Mucosa of descending colon (tissue), 3 donors: Measurements from ENCODE around the gene TMEM209. TPM values are rescaled to one million over a fixed set of nuclear protein-coding genes. Genes with fewer than 3 reads are reported as not detected.
"Not testable (repeated sequence)": the region's sequence is repeated elsewhere in the genome, so short reads cannot be mapped to it uniquely, and the experiment has no call there.

Source experiments
- ATAC-seq: fragments of 200-7000 bp; cut with Tn5 transposase; one replicate; pipeline ENCODE4 v1.9.1; 2020; ENCODE audit warnings: mild to moderate bottlenecking, moderate library complexity
- DNase-seq, 3 donors: peaks; one replicate each; pipeline ENCODE4 v3.0.0-alpha.2; 2020
- H3K36me3 ChIP-seq: fragments of 200-600 bp; one replicate; pipeline ENCODE4 v1.8.0; 2021; ENCODE audit warnings: low read depth, mild to moderate bottlenecking
- H3K4me1 ChIP-seq: fragments of 200-600 bp; one replicate; pipeline ENCODE4 v1.8.0; 2021; ENCODE audit warnings: low read depth, mild to moderate bottlenecking
- H3K4me3 ChIP-seq: fragments of 200-600 bp; one replicate; pipeline ENCODE4 v1.8.0; 2021; ENCODE audit warnings: mild to moderate bottlenecking
- H3K9me3 ChIP-seq: fragments of 200-600 bp; one replicate; pipeline ENCODE4 v1.8.0; 2021; ENCODE audit warnings: mild to moderate bottlenecking
- intact Hi-C, 2 donors: fragments of 100-400 bp; cut with DNase I in 1 of 2; cut with micrococcal nuclease in 1 of 2; formaldehyde crosslinking; loops; one replicate each; pipeline versions ENCODE4 v1.11.0 to v1.11.1; 2022; cut with DNase I, micrococcal nuclease
- long read RNA-seq, 2 donors: library from polyadenylated mRNA; unstranded; transcript quantifications; one replicate each; pipeline ENCODE4 v2.0.0, GENCODE V29; 2019 to 2021
- total RNA-seq, 3 donors: library from RNA; stranded (reverse); fragmentation: NEBNext Ultra II Directional in 2 of 3; extraction: Animal tissue kit (Norgen Biotek cat#: 25700) in 2 of 3; gene quantifications; one replicate each; pipeline versions ENCODE4 v1.2.1 to v1.2.4, GENCODE V29; 2021 to 2023
- TF ChIP-seq, protein P1 (sequence below): fragments of 200-600 bp; IDR thresholded peaks from one replicate; pipeline ENCODE4 v1.8.0; 2022; ENCODE audit warnings: antibody characterized with exemption, mild to moderate bottlenecking
- donor health status: DM: no; HTN: no; CAD: no; lungs with moderate emphysema.
- donor health status: DM: no; HTN: no; CAD: no.
- donor health status: DM: no; HTN: yes; CAD: no.

The TMEM209 gene
- 10 to 100 TPM; 19.1 to 28.9 (median 27.6) TPM for total RNA-seq
- long read RNA-seq, donor 1, partial matches to known transcripts: 2 of 6 reads
- long read RNA-seq, donor 1, other reads (novel, unspliced or antisense): 1 of 6 reads
- long read RNA-seq, donor 2, partial matches to known transcripts: 6 of 10 reads
- long read RNA-seq, donor 2, other reads (novel, unspliced or antisense): 4 of 10 reads

DNA sequence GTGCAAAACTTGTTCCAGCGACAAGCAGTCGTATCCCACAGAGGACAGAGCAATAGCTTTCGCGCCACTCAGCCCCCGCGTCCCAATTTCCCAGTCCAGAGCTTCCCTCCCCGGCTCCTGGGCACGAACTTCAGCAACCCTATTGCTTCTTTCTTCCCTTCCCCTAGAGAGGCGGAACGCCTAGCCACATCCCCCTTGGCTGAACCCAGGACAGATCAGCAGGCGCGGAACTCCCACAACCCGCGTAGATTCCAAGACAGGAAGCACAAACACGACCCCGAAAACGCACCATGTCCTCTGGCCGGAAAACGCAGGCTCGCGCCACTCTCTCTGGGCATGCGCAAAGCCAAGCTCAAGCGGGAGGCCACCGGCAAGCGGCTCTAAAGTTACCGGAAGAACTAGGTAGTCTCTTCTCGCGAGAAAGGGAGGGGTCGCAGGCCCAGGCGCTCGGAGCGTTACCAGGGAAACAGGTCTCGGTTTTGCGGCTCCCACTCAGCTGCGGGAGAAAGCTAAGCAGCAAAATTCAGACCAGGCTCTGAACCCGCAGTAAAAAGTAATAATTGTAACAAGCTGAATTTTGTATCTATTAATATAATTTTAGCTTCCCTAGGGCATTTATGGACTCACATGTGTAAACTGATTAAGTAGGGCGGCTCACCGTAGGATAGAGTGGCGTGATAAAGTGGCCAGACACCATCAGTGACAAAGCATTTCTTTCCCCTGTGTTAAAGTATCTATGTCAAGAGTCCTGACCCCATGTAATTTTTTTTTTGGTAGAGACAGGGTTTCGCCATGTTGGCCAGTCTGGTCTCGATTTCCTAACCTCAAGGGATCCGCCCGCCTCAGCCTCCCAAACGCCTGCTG is at the start of gene TMEM209:
Gene TMEM209 (minus strand): TSS at position 323 of the 864 bp plus-strand sequence. CDS start 31 bp downstream, at position 292.
- intact Hi-C loops: no loop called here

DNA sequence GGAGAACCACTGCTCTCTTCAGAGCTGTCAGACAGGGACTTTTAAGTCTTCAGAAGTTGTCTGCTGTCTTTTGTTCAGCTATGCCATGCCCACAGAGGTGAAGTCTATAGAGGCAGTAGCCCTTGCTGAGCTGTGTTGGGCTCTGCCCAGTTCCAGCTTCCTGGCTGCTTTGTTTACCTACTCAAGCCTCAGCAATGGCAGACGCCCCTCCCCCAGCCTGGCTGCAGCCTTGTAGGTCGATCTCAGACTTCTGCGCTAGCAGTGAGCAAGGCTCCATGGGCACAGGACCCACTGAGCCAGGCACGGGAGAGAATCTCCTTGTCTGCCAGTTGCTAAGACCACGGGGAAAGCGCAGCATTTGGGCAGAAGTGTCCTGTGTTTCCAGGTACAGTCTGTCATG is 49.3 kb upstream of the TMEM209 start:
- ATAC-seq: no peak
- Histone ChIP-seq H3K9me3 (peaks cover 31% of the 10 kb centered on the region), H3K36me3 (no peaks in the 10 kb centered on the region), H3K4me1 (no peaks in the 10 kb centered on the region), H3K4me3 (no peak overlapping the region)
- TF ChIP-seq, protein P1, sequence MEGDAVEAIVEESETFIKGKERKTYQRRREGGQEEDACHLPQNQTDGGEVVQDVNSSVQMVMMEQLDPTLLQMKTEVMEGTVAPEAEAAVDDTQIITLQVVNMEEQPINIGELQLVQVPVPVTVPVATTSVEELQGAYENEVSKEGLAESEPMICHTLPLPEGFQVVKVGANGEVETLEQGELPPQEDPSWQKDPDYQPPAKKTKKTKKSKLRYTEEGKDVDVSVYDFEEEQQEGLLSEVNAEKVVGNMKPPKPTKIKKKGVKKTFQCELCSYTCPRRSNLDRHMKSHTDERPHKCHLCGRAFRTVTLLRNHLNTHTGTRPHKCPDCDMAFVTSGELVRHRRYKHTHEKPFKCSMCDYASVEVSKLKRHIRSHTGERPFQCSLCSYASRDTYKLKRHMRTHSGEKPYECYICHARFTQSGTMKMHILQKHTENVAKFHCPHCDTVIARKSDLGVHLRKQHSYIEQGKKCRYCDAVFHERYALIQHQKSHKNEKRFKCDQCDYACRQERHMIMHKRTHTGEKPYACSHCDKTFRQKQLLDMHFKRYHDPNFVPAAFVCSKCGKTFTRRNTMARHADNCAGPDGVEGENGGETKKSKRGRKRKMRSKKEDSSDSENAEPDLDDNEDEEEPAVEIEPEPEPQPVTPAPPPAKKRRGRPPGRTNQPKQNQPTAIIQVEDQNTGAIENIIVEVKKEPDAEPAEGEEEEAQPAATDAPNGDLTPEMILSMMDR: no peak
- intact Hi-C loops: no loop called here
- no peak for DNase-seq

More for the DNA sequence above, at the start of gene TMEM209:
- peak within 1 kb of the TSS; percentile 60 for H3K4me3 ChIP-seq
- no peaks in the 10 kb centered on the region for H3K36me3 ChIP-seq
- ATAC-seq (peak; percentile 96), DNase-seq (peak; percentile 96)
- no peaks in the 10 kb centered on the region for H3K9me3 ChIP-seq
- H3K4me1 ChIP-seq: peaks cover 4% of the 10 kb centered on the region
- TF ChIP-seq, protein P1: no peak

GRCh38 chr7:130249626-130250025 is 44.4 kb upstream of the TMEM209 start:
- DNase-seq, H3K9me3 ChIP-seq, intact Hi-C loops, H3K36me3 ChIP-seq, H3K4me3 ChIP-seq, H3K4me1 ChIP-seq, ATAC-seq: not testable (repeated sequence)

DNA sequence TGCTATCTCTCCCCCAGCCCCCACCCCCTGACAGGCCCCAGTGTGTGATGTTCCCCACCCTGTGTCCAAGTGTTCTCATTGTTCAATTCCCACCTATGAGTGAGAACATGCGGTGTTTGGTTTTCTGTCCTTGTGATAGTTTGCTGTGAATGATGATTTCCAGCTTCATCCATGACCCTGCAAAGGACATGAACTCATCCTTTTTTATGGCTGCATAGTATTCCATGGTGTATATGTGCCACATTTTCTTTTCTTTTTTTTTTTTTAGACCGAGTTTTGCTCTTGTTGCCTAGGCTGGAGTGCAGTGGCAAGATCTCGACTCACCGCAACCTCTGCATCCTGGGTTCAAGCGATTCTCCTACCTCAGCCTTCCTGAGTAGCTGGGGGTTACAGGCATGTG is 43.6 kb upstream of the TMEM209 start:
- DNase-seq, H3K9me3 ChIP-seq, H3K4me3 ChIP-seq, intact Hi-C loops, H3K36me3 ChIP-seq, H3K4me1 ChIP-seq, ATAC-seq: not testable (repeated sequence)

DNA sequence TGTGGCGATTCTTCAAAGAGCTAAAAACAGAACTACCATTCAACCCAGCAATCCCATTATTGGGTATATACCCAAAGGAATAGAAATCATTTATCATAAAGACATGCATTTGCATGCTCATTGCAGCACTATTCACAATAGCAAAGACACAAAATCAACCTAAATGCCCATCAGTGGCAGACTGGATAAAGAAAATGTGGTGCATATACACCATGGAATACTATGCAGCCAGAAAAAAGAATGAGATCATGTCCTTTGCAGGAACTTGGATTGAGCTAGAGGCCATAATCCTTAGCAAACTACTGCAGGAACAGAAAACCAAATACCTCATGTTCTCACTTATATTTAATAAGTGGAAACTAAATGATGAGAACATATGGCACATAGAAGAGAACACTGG is 41.3 kb upstream of the TMEM209 start:
- DNase-seq, ATAC-seq, H3K36me3 ChIP-seq, H3K4me3 ChIP-seq, H3K4me1 ChIP-seq, intact Hi-C loops, H3K9me3 ChIP-seq: not testable (repeated sequence)

- H3K36me3 ChIP-seq, H3K4me3 ChIP-seq, H3K4me1 ChIP-seq, H3K9me3 ChIP-seq, DNase-seq, intact Hi-C loops, ATAC-seq: not testable (repeated sequence)
Measured at GRCh38 chr7:130243486-130243885, 38.3 kb upstream of the TMEM209 start.

DNA sequence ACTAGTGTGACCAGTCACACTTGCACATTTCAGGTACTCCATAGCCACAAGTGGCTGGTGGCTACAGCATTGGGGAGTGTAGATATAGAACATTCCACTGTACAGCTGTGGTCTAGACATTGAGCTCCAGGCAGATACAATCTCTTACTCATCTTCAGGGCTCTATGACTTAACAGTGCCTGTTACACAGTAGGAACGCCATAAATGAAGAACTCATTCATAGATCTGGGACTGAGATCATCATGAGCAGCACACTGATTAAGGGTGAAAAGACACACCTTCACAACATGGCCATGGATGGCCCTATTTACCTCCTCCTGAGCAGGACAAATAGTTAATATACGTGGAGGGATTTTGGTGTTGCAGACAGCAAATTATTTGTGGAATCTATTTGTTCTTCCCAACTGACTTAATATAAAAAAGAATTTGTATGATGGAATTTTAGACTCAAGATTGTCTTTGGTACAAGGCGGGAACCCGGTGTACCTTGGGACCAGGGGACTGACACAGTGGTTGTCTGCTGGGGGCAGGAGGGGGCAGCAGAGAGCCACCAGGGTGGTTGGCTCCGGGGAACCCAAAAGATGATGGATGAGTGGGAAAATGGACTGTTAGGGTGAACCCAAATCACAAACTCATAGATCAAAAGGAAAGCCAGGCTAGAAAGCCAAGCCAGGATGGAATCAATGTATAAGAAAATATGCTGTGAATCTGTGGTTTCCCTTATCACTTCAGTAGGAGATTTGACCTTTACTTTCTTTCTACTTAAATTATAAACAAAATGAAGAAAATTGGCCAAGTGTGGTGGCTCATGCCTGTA is 37.2 kb upstream of the TMEM209 start:
- DNase-seq (peak in 2 of 3 donors; percentile 74 to 78), ATAC-seq (peak; percentile 79)
- intact Hi-C loops: no loop called here
- H3K4me1 ChIP-seq: no peaks in the 10 kb centered on the region
- no peaks in the 10 kb centered on the region for H3K36me3 ChIP-seq
- no peak overlapping the region for H3K4me3 ChIP-seq
- TF ChIP-seq, protein P1: peak; percentile 33
- H3K9me3 ChIP-seq: no peaks in the 10 kb centered on the region
